Activated CD4-positive, alpha-beta memory T cell treated with anti-CD3 and anti-CD28 coated beads, Interleukin-2, amount 10 ng/mL, durations not matched to agents 7 days and 5 days (primary cell): ENCODE results near the gene HBEGF. TPM values are rescaled to one million over a fixed set of nuclear protein-coding genes. Genes with fewer than 3 reads are reported as not detected.

Experiments used
- CTCF ChIA-PET: fragments of 350-600 bp; sonication (Branson Sonifier 250); formaldehyde crosslinking; loops from one replicate; lab custom pipeline; 2021; ENCODE audit warnings: antibody characterized with exemption, inconsistent platforms; lab: Charles Lee
- POLR2A ChIA-PET: fragments of 350-600 bp; sonication (Branson Sonifier 250); formaldehyde crosslinking; loops from one replicate; lab custom pipeline; 2021; ENCODE audit warnings: antibody characterized with exemption; lab: Charles Lee
- DNase-seq: peaks from one replicate; pipeline ENCODE4 v3.0.0-alpha.2; 2020
- H3K27ac Mint-ChIP-seq: one replicate; pipeline ENCODE4 v1.8.0; 2021; ENCODE audit warnings: mild to moderate bottlenecking, mixed read lengths
- H3K27me3 Mint-ChIP-seq: one replicate; pipeline ENCODE4 v1.8.0; 2021; ENCODE audit warnings: mixed read lengths
- H3K36me3 Mint-ChIP-seq: one replicate; pipeline ENCODE4 v1.8.0; 2021; ENCODE audit warnings: low read depth, mixed read lengths
- H3K4me1 Mint-ChIP-seq: one replicate; pipeline ENCODE4 v1.8.0; 2021; ENCODE audit warnings: mixed read lengths
- H3K4me3 Mint-ChIP-seq: one replicate; pipeline ENCODE4 v1.8.0; 2021; ENCODE audit warnings: mild to moderate bottlenecking, mixed read lengths
- H3K9me3 Mint-ChIP-seq: one replicate; pipeline ENCODE4 v1.8.0; 2021; ENCODE audit warnings: mixed read lengths
- total RNA-seq, 2 experiments: library from RNA; stranded (reverse); gene quantifications; one replicate each; pipeline ENCODE4 v1.2.3, GENCODE V29; 2021

The HBEGF gene
- total RNA-seq, 2 experiments from 2014 or later, result 67.9 to 69.1 TPM

- ChIA-PET CTCF (no interaction called here), POLR2A (interaction anchor here (1.1 kb wide), 1 partner anchor 10 kb away, joined by 3 read pairs; the partner anchor contains the start of gene PFDN1)
- Mint-ChIP-seq H3K9me3 (no peaks in the 10 kb centered on the region), H3K4me3 (no peak overlapping the region), H3K4me1 (peaks cover 13% of the 10 kb centered on the region), H3K27ac (no peak overlapping the region), H3K36me3 (no peaks in the 10 kb centered on the region), H3K27me3 (peaks cover 21% of the 10 kb centered on the region)
- DNase-seq, result no peak
These were observed 33.6 kb downstream of the HBEGF start for GRCh38 chr5:140312791-140313189.

DNA sequence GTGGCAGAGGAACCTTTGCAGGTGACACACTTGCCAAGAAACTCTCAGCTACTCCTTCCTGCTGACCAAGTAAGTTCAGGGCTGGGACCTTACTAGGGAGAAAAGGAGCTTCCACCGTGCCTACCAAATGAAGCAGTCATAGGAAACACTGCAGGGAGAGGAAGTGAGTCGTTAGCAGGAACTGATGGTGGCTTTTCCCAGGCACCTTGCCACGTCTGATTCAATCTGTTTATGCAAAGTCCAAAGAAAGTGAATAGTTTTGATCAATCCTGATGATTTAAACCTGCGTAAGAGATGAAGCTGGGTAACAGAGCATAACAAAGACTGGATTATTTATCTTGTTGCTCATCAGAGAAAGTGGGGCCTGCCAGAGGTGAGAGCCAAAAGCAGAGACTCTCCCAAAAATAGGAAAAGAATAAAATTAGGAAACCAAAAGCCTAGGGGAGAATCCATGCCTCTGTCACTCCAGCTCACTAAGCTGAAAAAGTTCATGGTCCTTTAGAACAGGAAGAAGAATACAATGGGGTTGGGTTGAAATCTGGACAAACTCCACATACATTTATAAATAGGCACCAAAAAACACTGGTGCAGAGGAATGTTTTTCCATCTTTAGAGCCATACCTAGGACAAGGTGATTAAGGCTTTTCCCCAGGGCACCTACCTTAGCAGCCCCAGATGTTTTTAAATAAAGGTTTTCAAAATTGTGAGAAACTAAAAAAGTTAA lies 34.2 kb downstream of the HBEGF start:
- Mint-ChIP-seq H3K27ac (no peak overlapping the region), H3K27me3 (peaks cover 21% of the 10 kb centered on the region), H3K36me3 (no peaks in the 10 kb centered on the region), H3K4me3 (no peak overlapping the region), H3K9me3 (no peaks in the 10 kb centered on the region), H3K4me1 (peaks cover 13% of the 10 kb centered on the region)
- ChIA-PET CTCF (no interaction called here), POLR2A (interaction anchor here (1.1 kb wide), 1 partner anchor 9 kb away, joined by 3 read pairs; the partner anchor contains the start of gene PFDN1)
- DNase-seq, result no peak

DNA sequence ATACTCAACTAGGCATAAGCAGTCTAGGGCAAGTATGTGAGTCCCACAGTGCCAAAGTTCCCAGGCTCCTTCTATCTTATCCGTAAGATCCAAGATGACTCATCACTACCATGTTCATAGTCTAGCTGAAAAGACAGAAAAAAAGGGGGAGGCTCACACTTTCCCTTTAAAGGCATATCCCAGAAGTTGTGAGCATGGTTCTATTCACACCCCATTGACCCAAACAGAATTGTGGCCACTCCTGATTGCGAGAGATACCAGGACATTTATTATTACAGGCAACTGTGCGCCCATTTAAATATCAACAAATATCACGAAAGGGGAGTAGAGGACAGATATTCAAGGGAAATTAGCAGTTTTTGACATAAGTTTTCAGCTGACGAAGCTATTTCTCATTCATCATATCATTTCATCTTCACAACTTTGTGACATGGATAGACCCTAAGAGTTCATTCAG lies 35.4 kb downstream of the HBEGF start:
- ChIA-PET POLR2A (interaction anchor here (1.0 kb wide), 1 partner anchor 9 kb away, joined by 5 read pairs; the partner anchor contains the start of gene PFDN1), CTCF (interaction anchor here (1.0 to 1.1 kb wide), 2 partner anchors 40 to 77 kb away, joined by 3 read pairs; no protein-coding TSS in a partner anchor)
- Mint-ChIP-seq H3K27me3 (peaks cover 26% of the 10 kb centered on the region), H3K36me3 (no peaks in the 10 kb centered on the region), H3K4me3 (no peak overlapping the region), H3K27ac (no peak overlapping the region), H3K4me1 (peaks cover 11% of the 10 kb centered on the region), H3K9me3 (no peaks in the 10 kb centered on the region)
- DNase-seq, result no peak

DNA sequence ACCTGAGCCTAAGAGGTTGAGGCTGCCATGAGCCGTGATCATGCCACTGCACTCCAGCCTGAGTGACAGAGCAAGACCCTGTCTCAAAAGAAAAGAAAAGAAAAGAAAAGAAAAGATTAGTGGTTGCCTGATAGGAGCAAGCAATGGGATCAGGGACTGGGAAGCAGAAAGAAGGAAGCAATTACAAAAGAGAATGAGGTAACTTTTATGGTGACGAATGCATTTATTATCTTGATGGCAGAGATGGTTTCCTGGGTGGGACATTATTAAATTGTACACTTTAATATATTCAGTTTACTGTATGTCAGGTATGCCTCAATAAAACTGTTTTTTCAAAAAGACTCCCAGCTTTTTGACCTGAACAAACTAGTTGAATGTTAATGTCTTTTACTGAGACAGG lies 36.0 kb downstream of the HBEGF start:
- no peak overlapping the region for H3K4me3 Mint-ChIP-seq
- DNase-seq, result no peak
- H3K9me3 Mint-ChIP-seq, result no peaks in the 10 kb centered on the region
- CTCF ChIA-PET, result interaction anchor here (1.1 kb wide), 1 partner anchor 76 kb away, joined by 3 read pairs; no protein-coding TSS in a partner anchor
- POLR2A ChIA-PET, result interaction anchor here (1.0 kb wide), 1 partner anchor 8 kb away, joined by 5 read pairs; the partner anchor contains the start of gene PFDN1
- H3K4me1 Mint-ChIP-seq, result peaks cover 11% of the 10 kb centered on the region
- peaks cover 27% of the 10 kb centered on the region for H3K27me3 Mint-ChIP-seq
- H3K27ac Mint-ChIP-seq, result no peak overlapping the region
- H3K36me3 Mint-ChIP-seq, result no peaks in the 10 kb centered on the region

GRCh38 chr5:140309706-140310249 lies 36.6 kb downstream of the HBEGF start:
- Mint-ChIP-seq H3K4me1 (peaks cover 11% of the 10 kb centered on the region), H3K27ac (no peak overlapping the region), H3K4me3 (no peak overlapping the region), H3K27me3 (peaks cover 27% of the 10 kb centered on the region), H3K9me3 (no peaks in the 10 kb centered on the region), H3K36me3 (no peaks in the 10 kb centered on the region)
- DNase-seq, result no peak
- ChIA-PET POLR2A (interaction anchor here (0.9 kb wide), 1 partner anchor 401 kb away, joined by 3 read pairs; no protein-coding TSS in a partner anchor), CTCF (interaction anchor here (1.8 kb wide), 1 partner anchor 34 kb away, joined by 6 read pairs; no protein-coding TSS in a partner anchor)

DNA sequence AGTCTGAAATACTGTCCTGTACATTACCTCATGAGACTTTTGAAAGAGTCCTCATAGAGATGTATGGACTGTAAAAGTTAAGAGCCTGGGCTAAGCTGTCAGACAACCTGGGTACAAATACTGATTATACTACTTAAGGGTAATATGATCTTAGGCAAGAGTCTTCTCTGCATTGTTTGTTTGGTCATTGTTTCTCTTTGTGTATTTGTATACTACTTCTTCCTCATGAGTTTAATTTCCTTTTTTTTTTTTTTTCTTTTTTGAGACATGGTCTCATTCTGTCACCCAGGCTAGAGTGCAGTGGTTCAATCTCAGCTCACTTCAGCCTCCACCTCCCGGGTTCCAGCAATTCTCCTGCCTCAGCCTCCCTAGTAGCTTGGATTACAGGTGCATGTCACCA lies 40.9 kb downstream of the HBEGF start:
- ChIA-PET CTCF (interaction anchor here (0.9 to 3.9 kb wide), 4 partner anchors 40 to 61 kb away, joined by 3 to 28 read pairs (median 10); partner anchors contain the start of gene HBEGF), POLR2A (no interaction called here)
- Mint-ChIP-seq H3K9me3 (no peaks in the 10 kb centered on the region), H3K4me1 (peaks cover 27% of the 10 kb centered on the region), H3K36me3 (peaks cover 2% of the 10 kb centered on the region), H3K27me3 (peaks cover 20% of the 10 kb centered on the region), H3K4me3 (no peak overlapping the region), H3K27ac (no peak overlapping the region)
- no peak for DNase-seq

DNA sequence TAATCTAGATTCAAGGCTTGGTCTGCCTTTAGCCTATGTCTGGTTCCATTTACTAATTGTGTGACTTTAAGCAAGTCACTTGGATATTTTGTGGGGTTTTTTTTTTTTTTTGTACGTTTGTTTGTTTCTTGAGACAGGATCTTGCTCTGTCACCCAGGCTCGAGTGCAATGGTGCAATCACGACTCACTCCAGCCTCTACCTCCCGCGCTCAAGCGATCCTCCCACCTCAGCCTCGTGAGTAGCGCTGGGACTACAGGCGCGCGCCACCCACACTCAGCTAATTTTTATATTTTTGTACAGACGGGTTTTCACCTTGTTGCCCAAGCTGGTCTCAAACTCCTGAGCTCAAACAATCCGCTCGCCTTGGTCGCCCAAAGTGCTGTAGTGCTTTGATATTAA lies 42.4 kb downstream of the HBEGF start:
- Mint-ChIP-seq H3K9me3 (no peaks in the 10 kb centered on the region), H3K4me3 (peak overlapping the region; percentile 46), H3K36me3 (peaks cover 11% of the 10 kb centered on the region), H3K4me1 (peaks cover 36% of the 10 kb centered on the region), H3K27me3 (peaks cover 9% of the 10 kb centered on the region), H3K27ac (no peak overlapping the region)
- POLR2A ChIA-PET, result interaction anchor here (1.6 to 2.5 kb wide), 3 partner anchors 34 to 59 kb away, joined by 3 to 16 read pairs (median 16); partner anchors contain the start of gene HBEGF
- CTCF ChIA-PET, result interaction anchor here (0.6 to 3.9 kb wide), 6 partner anchors 33 to 64 kb away, joined by 3 to 28 read pairs (median 6); partner anchors contain the start of gene HBEGF
- DNase-seq, result no peak

- Mint-ChIP-seq H3K27me3 (peaks cover 6% of the 10 kb centered on the region), H3K36me3 (peaks cover 21% of the 10 kb centered on the region), H3K27ac (peak within 1 kb of the TSS; percentile 80), H3K4me1 (peaks cover 40% of the 10 kb centered on the region), H3K9me3 (no peaks in the 10 kb centered on the region), H3K4me3 (peak within 1 kb of the TSS; percentile 92)
- DNase-seq, result peak; percentile 94
- CTCF ChIA-PET, result interaction anchor here (0.7 to 3.9 kb wide), 12 partner anchors 30 to 1016 kb away, joined by 3 to 28 read pairs (median 4); partner anchors contain the start of gene HBEGF
- POLR2A ChIA-PET, result interaction anchor here (0.8 to 2.5 kb wide), 23 partner anchors 8 to 344 kb away, joined by 3 to 20 read pairs (median 4); partner anchors contain the start of genes ANKHD1, HBEGF, IK and NDUFA2
These were observed 43.4 kb downstream of the HBEGF start, which contains the start of gene PFDN1 for GRCh38 chr5:140302786-140303639. Gene PFDN1 (minus strand): TSS chr5:140303101. CDS start chr5:140303073, 28 bp downstream.

DNA sequence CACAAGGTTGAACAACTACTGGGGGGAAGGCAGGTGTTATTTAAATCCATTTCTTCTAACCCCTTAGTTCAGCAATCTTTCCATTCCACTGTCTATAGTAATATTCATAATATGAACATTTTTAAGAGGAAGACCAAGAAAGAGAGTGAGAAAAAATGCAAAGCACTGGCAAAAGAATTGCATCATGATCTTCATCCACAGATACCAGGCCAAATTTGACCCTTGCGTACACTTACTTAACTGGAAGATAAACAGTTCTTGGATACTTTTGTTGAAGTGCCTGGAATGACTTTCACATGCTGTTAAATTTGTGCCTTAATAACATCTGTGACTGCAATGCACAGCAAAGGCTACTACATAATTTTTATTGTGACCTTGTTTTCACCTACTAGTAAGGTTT lies 45.3 kb downstream of the HBEGF start:
- H3K4me3 Mint-ChIP-seq, result no peak overlapping the region
- H3K9me3 Mint-ChIP-seq, result no peaks in the 10 kb centered on the region
- peaks cover 35% of the 10 kb centered on the region for H3K36me3 Mint-ChIP-seq
- ChIA-PET CTCF (interaction anchor here (0.7 to 2.9 kb wide), 2 partner anchors 57 to 61 kb away, joined by 3 to 8 read pairs; no protein-coding TSS in a partner anchor), POLR2A (interaction anchor here (1.7 to 2.5 kb wide), 2 partner anchors 40 to 57 kb away, joined by 5 to 16 read pairs; no protein-coding TSS in a partner anchor)
- H3K27me3 Mint-ChIP-seq, result peaks cover 2% of the 10 kb centered on the region
- DNase-seq, result no peak
- H3K4me1 Mint-ChIP-seq, result peaks cover 49% of the 10 kb centered on the region
- H3K27ac Mint-ChIP-seq, result no peak overlapping the region

- DNase-seq, result no peak
- H3K9me3 Mint-ChIP-seq, result no peaks in the 10 kb centered on the region
- H3K4me3 Mint-ChIP-seq, result no peak overlapping the region
- no peak overlapping the region for H3K27ac Mint-ChIP-seq
- ChIA-PET CTCF (interaction anchor here (1.8 kb wide), 1 partner anchor 55 kb away, joined by 3 read pairs; no protein-coding TSS in a partner anchor), POLR2A (no interaction called here)
- no peaks in the 10 kb centered on the region for H3K27me3 Mint-ChIP-seq
- H3K36me3 Mint-ChIP-seq, result peaks cover 46% of the 10 kb centered on the region
- H3K4me1 Mint-ChIP-seq, result peaks cover 56% of the 10 kb centered on the region
These were observed 47.3 kb downstream of the HBEGF start for GRCh38 chr5:140299056-140299455.

DNA sequence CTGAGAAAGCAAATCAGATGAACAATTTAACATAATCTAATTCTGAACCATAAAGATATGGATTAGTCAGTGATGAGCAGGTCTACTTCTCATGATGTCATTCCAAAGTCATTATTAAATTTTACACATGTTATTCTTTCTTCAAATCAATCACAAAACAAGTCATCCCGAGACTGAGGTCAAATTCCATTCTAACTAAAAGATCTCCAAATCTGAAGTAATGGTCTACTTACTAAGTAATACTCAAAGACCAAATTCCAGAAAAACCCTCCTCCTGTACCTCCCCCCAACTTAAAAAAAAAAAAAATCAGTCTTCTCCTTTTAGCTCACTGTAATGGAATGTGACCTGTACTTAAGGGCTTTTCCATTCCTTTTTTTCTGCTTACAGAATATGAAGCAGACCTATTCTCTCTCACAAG lies 48.2 kb downstream of the HBEGF start:
- Mint-ChIP-seq H3K27me3 (no peaks in the 10 kb centered on the region), H3K4me3 (no peak overlapping the region), H3K4me1 (peaks cover 56% of the 10 kb centered on the region), H3K27ac (no peak overlapping the region), H3K36me3 (peaks cover 46% of the 10 kb centered on the region), H3K9me3 (no peaks in the 10 kb centered on the region)
- CTCF ChIA-PET, result interaction anchor here (1.9 kb wide), 1 partner anchor 48 kb away, joined by 8 read pairs; the partner anchor contains the start of gene HBEGF
- no peak for DNase-seq
- POLR2A ChIA-PET, result no interaction called here

GRCh38 chr5:140297283-140297682 lies 49.1 kb downstream of the HBEGF start:
- ChIA-PET POLR2A (no interaction called here), CTCF (interaction anchor here (1.9 kb wide), 1 partner anchor 49 kb away, joined by 8 read pairs; the partner anchor contains the start of gene HBEGF)
- peaks cover 56% of the 10 kb centered on the region for H3K4me1 Mint-ChIP-seq

More at GRCh38 chr5:140297283-140297682, 49.1 kb downstream of the HBEGF start:
- H3K4me3 Mint-ChIP-seq, result no peak overlapping the region
- H3K9me3 Mint-ChIP-seq, result no peaks in the 10 kb centered on the region
- H3K27ac Mint-ChIP-seq, result no peak overlapping the region
- peaks cover 46% of the 10 kb centered on the region for H3K36me3 Mint-ChIP-seq
- no peaks in the 10 kb centered on the region for H3K27me3 Mint-ChIP-seq
- no peak for DNase-seq
